SK-N-SH treated with all-trans-retinoic acid at 6 μM for 48 hours (cell line): ENCODE measurements around the gene SMARCAL1.

ENCODE experiments used
- TF ChIP-seq, protein P1 (sequence below): fragments of 250-450 bp; sonication (Bioruptor Pico); IDR thresholded peaks from 2 replicates; pipeline ENCODE4 v1.5.1; 2021; ENCODE audit warnings: mild to moderate bottlenecking, moderate library complexity
- TF ChIP-seq, protein P2 (sequence below): fragments of 250-450 bp; sonication (Bioruptor Pico); IDR thresholded peaks from 2 replicates; pipeline ENCODE4 v1.5.1; 2020; ENCODE audit warnings: low read depth, mild to moderate bottlenecking, moderate library complexity

DNA sequence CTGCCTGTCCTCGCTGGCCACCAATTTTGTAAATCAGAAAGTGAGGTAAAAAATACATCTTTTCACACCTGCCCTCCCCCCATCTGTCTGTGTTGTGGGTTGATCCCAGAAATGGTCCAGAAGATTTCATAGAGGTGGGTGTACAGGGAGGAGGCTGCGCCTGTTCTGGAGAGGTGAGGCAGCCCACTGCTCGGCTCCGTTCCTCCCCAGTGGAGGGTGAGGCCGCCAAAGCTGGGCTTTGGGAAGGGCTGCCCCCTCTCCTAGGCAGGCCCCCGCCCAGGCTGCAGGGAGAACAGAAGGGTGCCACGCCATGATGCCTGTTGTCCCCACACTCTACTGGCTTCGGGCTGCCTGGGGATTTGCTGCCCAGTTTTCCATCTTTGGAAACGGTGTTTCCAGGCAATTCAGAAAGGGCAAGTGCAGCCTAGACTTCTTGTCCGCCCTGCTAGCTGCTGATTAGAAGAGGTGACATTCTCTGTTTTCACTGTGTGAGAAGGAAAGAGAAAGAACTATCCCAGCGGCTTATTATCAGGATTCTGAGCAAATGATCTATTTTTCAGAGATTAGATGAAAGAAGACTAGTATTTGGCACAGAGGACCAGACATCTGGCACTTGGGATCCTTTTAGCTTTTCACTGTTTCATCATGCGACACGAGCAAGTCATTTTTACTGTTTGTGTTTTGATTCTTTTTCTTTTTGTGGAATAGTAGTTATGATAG is 18.7 kb downstream of the SMARCAL1 start:
- TF ChIP-seq, protein P1, sequence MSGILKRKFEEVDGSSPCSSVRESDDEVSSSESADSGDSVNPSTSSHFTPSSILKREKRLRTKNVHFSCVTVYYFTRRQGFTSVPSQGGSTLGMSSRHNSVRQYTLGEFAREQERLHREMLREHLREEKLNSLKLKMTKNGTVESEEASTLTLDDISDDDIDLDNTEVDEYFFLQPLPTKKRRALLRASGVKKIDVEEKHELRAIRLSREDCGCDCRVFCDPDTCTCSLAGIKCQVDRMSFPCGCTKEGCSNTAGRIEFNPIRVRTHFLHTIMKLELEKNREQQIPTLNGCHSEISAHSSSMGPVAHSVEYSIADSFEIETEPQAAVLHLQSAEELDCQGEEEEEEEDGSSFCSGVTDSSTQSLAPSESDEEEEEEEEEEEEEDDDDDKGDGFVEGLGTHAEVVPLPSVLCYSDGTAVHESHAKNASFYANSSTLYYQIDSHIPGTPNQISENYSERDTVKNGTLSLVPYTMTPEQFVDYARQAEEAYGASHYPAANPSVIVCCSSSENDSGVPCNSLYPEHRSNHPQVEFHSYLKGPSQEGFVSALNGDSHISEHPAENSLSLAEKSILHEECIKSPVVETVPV = no peak
- TF ChIP-seq, protein P2, sequence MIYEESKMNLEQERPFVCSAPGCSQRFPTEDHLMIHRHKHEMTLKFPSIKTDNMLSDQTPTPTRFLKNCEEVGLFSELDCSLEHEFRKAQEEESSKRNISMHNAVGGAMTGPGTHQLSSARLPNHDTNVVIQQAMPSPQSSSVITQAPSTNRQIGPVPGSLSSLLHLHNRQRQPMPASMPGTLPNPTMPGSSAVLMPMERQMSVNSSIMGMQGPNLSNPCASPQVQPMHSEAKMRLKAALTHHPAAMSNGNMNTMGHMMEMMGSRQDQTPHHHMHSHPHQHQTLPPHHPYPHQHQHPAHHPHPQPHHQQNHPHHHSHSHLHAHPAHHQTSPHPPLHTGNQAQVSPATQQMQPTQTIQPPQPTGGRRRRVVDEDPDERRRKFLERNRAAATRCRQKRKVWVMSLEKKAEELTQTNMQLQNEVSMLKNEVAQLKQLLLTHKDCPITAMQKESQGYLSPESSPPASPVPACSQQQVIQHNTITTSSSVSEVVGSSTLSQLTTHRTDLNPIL = no peak
